K562 (cell line): Measurements from ENCODE around the gene LRMDA. TPM values are rescaled to one million over a fixed set of nuclear protein-coding genes. Genes with fewer than 3 reads are reported as not detected.

ENCODE experiments used
- ATAC-seq: fragments of 200-7000 bp; cut with Tn5 transposase; 3 replicates; pipeline ENCODE4 v1.9.1; 2020; ENCODE audit warnings: moderate library complexity
- BruUV-seq: library from RNA; stranded (reverse); fragments of 400-500 nt; replicated peaks from 2 replicates; lab custom pipeline; 2021; lab: Mats Ljungman, UMichigan
- CTCF ChIA-PET: fragments of 300-600 bp; formaldehyde crosslinking; extraction: SDS; loops from one replicate; lab custom pipeline; 2021; ENCODE audit warnings: low intra/inter-chr PET ratio; lab: Yijun Ruan, JAX
- POLR2A ChIA-PET: fragments of 300-600, 350-650 bp; sonication (Branson Sonifier 250); formaldehyde crosslinking; extraction: SDS; loops from one replicate; lab custom pipeline; 2021; ENCODE audit warnings: antibody characterized with exemption, inconsistent platforms; lab: Yijun Ruan, JAX
- DNase-seq, 4 experiments: peaks; one replicate each; pipeline versions ENCODE4 v3.0.0 to v3.0.0-alpha.2; 2011 to 2018; ENCODE audit warnings: low spot score in 3 of 4, mixed read lengths in 3 of 4; ENCODE audit errors: extremely low read depth in 1 of 4
- FAIRE-seq: peaks from 2 replicates; lab custom pipeline; 2011; peaks lifted over from hg19 to GRCh38; lab: Jason Lieb, UNC
- H2AFZ ChIP-seq: 2 replicates; pipeline ENCODE4 v1.6.0; 2011; ENCODE audit warnings: low read depth, low read length, control low read depth, inconsistent platforms
- H3K27ac ChIP-seq: fragments of 200-600 bp; 3 replicates; pipeline ENCODE4 v1.8.0; 2011; ENCODE audit warnings: low read depth, mild to moderate bottlenecking, control low read depth, inconsistent platforms, low read length, moderate library complexity, mixed read lengths; ENCODE audit errors: extremely low read depth
- H3K27me3 ChIP-seq, 2 experiments: fragments of 300-600 bp in 1 of 2; 2 replicates in 1 of 2; 3 replicates in 1 of 2; pipeline versions ENCODE4 v1.6.0 to v1.8.0; 2011; ENCODE audit warnings: inconsistent platforms in 2 of 2, low read length in 2 of 2, mild to moderate bottlenecking in 1 of 2, mixed read lengths in 1 of 2, moderate library complexity in 1 of 2; ENCODE audit not compliant: control insufficient read depth in 2 of 2, insufficient read depth in 2 of 2
- H3K36me3 ChIP-seq: fragments of 300-600 bp; 3 replicates; pipeline ENCODE4 v1.8.0; 2011; ENCODE audit warnings: mild to moderate bottlenecking, low read length, inconsistent platforms; ENCODE audit not compliant: control insufficient read depth, insufficient read depth
- H3K4me1 ChIP-seq, 2 experiments: fragments of 200-600 bp in 1 of 2; replicated peaks in 1 of 2; 2 replicates in 1 of 2; 3 replicates in 1 of 2; pipeline versions ENCODE4 v1.5.1 to v1.8.0; 2011; ENCODE audit warnings: inconsistent platforms in 2 of 2, low read length in 2 of 2, mild to moderate bottlenecking in 1 of 2, mixed read lengths in 1 of 2, moderate library complexity in 1 of 2; ENCODE audit not compliant: control insufficient read depth in 2 of 2, insufficient read depth in 2 of 2
- H3K4me2 ChIP-seq: 2 replicates; pipeline ENCODE4 v1.6.1; 2011; ENCODE audit warnings: low read length, control low read depth, inconsistent platforms, mixed read lengths; ENCODE audit not compliant: insufficient read depth
- H3K4me3 ChIP-seq: fragments of 200-600 bp; sonication (generic), shearing (Covaris generic); 2 replicates; pipeline ENCODE4 v1.5.1; 2016; ENCODE audit warnings: control low read depth, inconsistent platforms
- H3K79me2 ChIP-seq: fragments of 200-600 bp; 3 replicates; pipeline ENCODE4 v1.8.0; 2011; ENCODE audit warnings: low read length, inconsistent platforms; ENCODE audit not compliant: control insufficient read depth, insufficient read depth
- H3K9ac ChIP-seq, 2 experiments: 2 replicates each; pipeline versions ENCODE4 v1.6.0 to v1.6.1; 2011; ENCODE audit warnings: low read depth in 2 of 2, low read length in 2 of 2, control low read depth in 1 of 2, inconsistent platforms in 1 of 2, mild to moderate bottlenecking in 1 of 2, mixed read lengths in 1 of 2; ENCODE audit not compliant: insufficient read depth in 1 of 2
- H3K9me1 ChIP-seq: one replicate; pipeline ENCODE4 v1.6.0; 2011; ENCODE audit warnings: inconsistent platforms, mild to moderate bottlenecking, low read length, moderate library complexity; ENCODE audit not compliant: control insufficient read depth, insufficient read depth
- H3K9me3 ChIP-seq: replicated peaks from 2 replicates; pipeline ENCODE4 v1.5.1; 2011; ENCODE audit warnings: low read depth, low read length, inconsistent platforms; ENCODE audit not compliant: control insufficient read depth, insufficient read depth
- H4K20me1 ChIP-seq: replicated peaks from 2 replicates; pipeline ENCODE4 v1.6.1; 2011; ENCODE audit warnings: low read length, inconsistent platforms, mixed read lengths; ENCODE audit not compliant: control insufficient read depth, insufficient read depth
- ZNF184 ChIP-seq: sonication (generic); formaldehyde crosslinking; IDR thresholded peaks from 2 replicates; pipeline ENCODE4 v1.5.0; 2020; ENCODE audit warnings: missing genetic modification reagents
- ZNF232 ChIP-seq: sonication (generic); formaldehyde crosslinking; IDR thresholded peaks from 2 replicates; pipeline ENCODE4 v1.8.0; 2022; ENCODE audit warnings: mild to moderate bottlenecking, missing genetic modification reagents
- WGBS: fragments of 100-300 bp; shearing (Covaris generic); methylation state at CpG from one replicate; pipeline ENCODE4 v1.1.6; 2016; ENCODE audit warnings: low coverage, mixed read lengths; ENCODE audit not compliant: insufficient coverage; ENCODE audit errors: missing lambda C conversion rate; 5-methylcytosine and 5-hydroxymethylcytosine counted together
- in situ Hi-C: fragments of 300-500 bp; cut with MboI; formaldehyde crosslinking; loops from 4 replicates; pipeline ENCODE4 v1.15.0; 2018; ENCODE audit warnings: inconsistent platforms, mixed read lengths
- intact Hi-C: fragments of 100-400 bp; cut with micrococcal nuclease; formaldehyde crosslinking; loops from 2 replicates; pipeline ENCODE4 v1.14.2; 2022
- polyA plus RNA-seq, 8 experiments: library from polyadenylated mRNA; depleted of rRNA in 4 of 8; stranded (reverse) in 5 of 8; unstranded in 3 of 8; fragments of >200 nt; fragmentation: Nextera tagmentation in 2 of 8; fragmentation: Illumina TruSeq in 1 of 8; extraction: Ambion mirVana in 2 of 8; extraction: Trizol in 1 of 8; gene quantifications; 2 replicates each; pipeline versions ENCODE4 v1.2.1 to v1.2.3, GENCODE V29; 2011 to 2014; ENCODE audit warnings: inconsistent platforms in 1 of 8, missing spikeins in 1 of 8
- total RNA-seq, 7 experiments: library from RNA; depleted of rRNA in 6 of 7; stranded (reverse); fragments of >200 nt in 6 of 7; fragmentation: Illumina TruSeq in 2 of 7; extraction: Trizol in 2 of 7; gene quantifications; 2 replicates each; pipeline versions ENCODE4 v1.2.1 to v1.2.3, GENCODE V29; 2011 to 2021; ENCODE audit warnings: low replicate concordance in 1 of 7
- TF ChIP-seq, protein P1 (sequence below): fragments of 200-800 bp; sonication (Bioruptor generic); IDR thresholded peaks from 2 replicates; pipeline ENCODE4 v1.6.1; 2016; ENCODE audit warnings: missing genetic modification characterization, missing compliant biosample characterization

Gene LRMDA
- total and polyA plus RNA-seq, 9 of the 15 experiments (the other 6 are each of a cell fraction or from before 2014, with no cell fraction given) = 0.25 TPM; not detected in 8

DNA sequence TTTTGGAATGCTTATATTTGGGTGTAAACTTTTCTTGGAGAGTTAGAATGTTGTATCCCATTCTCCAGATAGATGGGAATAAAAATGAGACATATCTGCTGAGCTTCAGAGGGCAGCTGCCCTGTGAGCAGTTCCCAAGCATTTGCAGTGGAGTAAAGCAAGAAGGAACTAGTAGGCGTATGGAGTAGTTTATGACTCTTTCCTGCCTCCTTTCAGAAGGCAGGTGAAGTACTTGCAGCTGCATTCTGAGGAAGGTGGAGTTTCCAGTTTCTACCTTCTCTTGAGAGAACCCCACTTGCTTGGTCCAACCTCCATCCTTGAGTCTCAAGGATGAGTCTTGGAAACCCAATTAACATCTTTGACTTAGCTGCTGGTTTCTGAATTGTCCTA is 563.6 kb downstream of the LRMDA start:
- Histone ChIP-seq H3K9me3 (no peaks in the 10 kb centered on the region), H4K20me1 (0 out of 2 replicates have a peak, but pooled peaks cover 3% of the 10 kb centered on the region), H3K27ac (no peak overlapping the region), H3K4me2 (no peak overlapping the region), H3K9me1 (no peaks in the 10 kb centered on the region), H2AFZ (no peak overlapping the region), H3K4me1 (no peaks in the 10 kb centered on the region), H3K36me3 (no peaks in the 10 kb centered on the region), H3K27me3 (no peaks in the 10 kb centered on the region), H3K79me2 (no peaks in the 10 kb centered on the region), H3K9ac (no peak overlapping the region), H3K4me3 (no peak overlapping the region)
- TF ChIP-seq ZNF232 (CRISPR knock-in tag) = no peak
- TF ChIP-seq, protein P1, sequence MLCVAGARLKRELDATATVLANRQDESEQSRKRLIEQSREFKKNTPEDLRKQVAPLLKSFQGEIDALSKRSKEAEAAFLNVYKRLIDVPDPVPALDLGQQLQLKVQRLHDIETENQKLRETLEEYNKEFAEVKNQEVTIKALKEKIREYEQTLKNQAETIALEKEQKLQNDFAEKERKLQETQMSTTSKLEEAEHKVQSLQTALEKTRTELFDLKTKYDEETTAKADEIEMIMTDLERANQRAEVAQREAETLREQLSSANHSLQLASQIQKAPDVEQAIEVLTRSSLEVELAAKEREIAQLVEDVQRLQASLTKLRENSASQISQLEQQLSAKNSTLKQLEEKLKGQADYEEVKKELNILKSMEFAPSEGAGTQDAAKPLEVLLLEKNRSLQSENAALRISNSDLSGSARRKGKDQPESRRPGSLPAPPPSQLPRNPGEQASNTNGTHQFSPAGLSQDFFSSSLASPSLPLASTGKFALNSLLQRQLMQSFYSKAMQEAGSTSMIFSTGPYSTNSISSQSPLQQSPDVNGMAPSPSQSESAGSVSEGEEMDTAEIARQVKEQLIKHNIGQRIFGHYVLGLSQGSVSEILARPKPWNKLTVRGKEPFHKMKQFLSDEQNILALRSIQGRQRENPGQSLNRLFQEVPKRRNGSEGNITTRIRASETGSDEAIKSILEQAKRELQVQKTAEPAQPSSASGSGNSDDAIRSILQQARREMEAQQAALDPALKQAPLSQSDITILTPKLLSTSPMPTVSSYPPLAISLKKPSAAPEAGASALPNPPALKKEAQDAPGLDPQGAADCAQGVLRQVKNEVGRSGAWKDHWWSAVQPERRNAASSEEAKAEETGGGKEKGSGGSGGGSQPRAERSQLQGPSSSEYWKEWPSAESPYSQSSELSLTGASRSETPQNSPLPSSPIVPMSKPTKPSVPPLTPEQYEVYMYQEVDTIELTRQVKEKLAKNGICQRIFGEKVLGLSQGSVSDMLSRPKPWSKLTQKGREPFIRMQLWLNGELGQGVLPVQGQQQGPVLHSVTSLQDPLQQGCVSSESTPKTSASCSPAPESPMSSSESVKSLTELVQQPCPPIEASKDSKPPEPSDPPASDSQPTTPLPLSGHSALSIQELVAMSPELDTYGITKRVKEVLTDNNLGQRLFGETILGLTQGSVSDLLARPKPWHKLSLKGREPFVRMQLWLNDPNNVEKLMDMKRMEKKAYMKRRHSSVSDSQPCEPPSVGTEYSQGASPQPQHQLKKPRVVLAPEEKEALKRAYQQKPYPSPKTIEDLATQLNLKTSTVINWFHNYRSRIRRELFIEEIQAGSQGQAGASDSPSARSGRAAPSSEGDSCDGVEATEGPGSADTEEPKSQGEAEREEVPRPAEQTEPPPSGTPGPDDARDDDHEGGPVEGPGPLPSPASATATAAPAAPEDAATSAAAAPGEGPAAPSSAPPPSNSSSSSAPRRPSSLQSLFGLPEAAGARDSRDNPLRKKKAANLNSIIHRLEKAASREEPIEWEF (CRISPR knock-in tag) = no peak
- no peak for TF ChIP-seq ZNF184
- 0% methylated on average over 1 of the region's 1 CpG for WGBS
- no TSS peak for BruUV-seq
- ChIA-PET CTCF (no interaction called here), POLR2A (interaction anchor here (1.0 kb wide), 1 partner anchor 13 kb away, joined by 4 read pairs; no protein-coding TSS in a partner anchor)
- intact Hi-C loops = no loop called here
- FAIRE-seq (no peak), DNase-seq (no peak), ATAC-seq (no peak)
- in situ Hi-C loops = no loop called here
